HUES48 (cell line): Measurements from ENCODE around the gene DGKI.

Experiments used
- H3K27ac ChIP-seq: one replicate; pipeline ENCODE4 v1.7.0; 2013; ENCODE audit warnings: low read depth, low read length, inconsistent platforms
- H3K27me3 ChIP-seq: 2 replicates; pipeline ENCODE4 v1.6.1; 2013; ENCODE audit warnings: mild to moderate bottlenecking, low read length; ENCODE audit not compliant: control insufficient read depth, insufficient read depth
- H3K36me3 ChIP-seq: 2 replicates; pipeline ENCODE4 v1.6.1; 2013; ENCODE audit warnings: low read length; ENCODE audit not compliant: control insufficient read depth, insufficient read depth
- H3K4me1 ChIP-seq: 2 replicates; pipeline ENCODE4 v1.6.1; 2013; ENCODE audit warnings: mild to moderate bottlenecking, low read length; ENCODE audit not compliant: control insufficient read depth, insufficient read depth
- H3K4me3 ChIP-seq: 2 replicates; pipeline ENCODE4 v1.5.1; 2013; ENCODE audit warnings: mild to moderate bottlenecking, low read depth, low read length
- H3K9ac ChIP-seq: 2 replicates; pipeline ENCODE4 v1.6.1; 2013; ENCODE audit warnings: mild to moderate bottlenecking, low read depth, low read length, moderate library complexity
- H3K9me3 ChIP-seq: 2 replicates; pipeline ENCODE4 v1.6.1; 2013; ENCODE audit warnings: low read length; ENCODE audit not compliant: control insufficient read depth, insufficient read depth

Gene DGKI

GRCh38 chr7:137846827-137847567 is at the start of gene DGKI:
Gene DGKI, minus strand, starts transcription at chr7:137846974.
- no peak within 1 kb of the TSS for H3K27ac ChIP-seq
- H3K9me3 ChIP-seq: no peaks in the 10 kb centered on the region
- no peaks in the 10 kb centered on the region for H3K36me3 ChIP-seq
- peaks cover 17% of the 10 kb centered on the region; the same call in 1 of the 2 replicates for H3K4me1 ChIP-seq
- H3K9ac ChIP-seq: no peak within 1 kb of the TSS
- peak within 1 kb of the TSS; percentile 65 for H3K4me3 ChIP-seq
- peaks cover 53% of the 10 kb centered on the region for H3K27me3 ChIP-seq

GRCh38 chr7:137895301-137896221 is 48.8 kb upstream of the DGKI start:
- no peaks in the 10 kb centered on the region for H3K27me3 ChIP-seq
- no peak overlapping the region for H3K27ac ChIP-seq
- peaks cover 65% of the 10 kb centered on the region for H3K36me3 ChIP-seq
- peaks cover 10% of the 10 kb centered on the region for H3K4me1 ChIP-seq
- no peaks in the 10 kb centered on the region for H3K9me3 ChIP-seq
- no peak overlapping the region for H3K9ac ChIP-seq
- H3K4me3 ChIP-seq: no peak overlapping the region

- Histone ChIP-seq H3K9me3 (no peaks in the 10 kb centered on the region), H3K4me3 (no peak overlapping the region), H3K27me3 (no peaks in the 10 kb centered on the region), H3K27ac (no peak overlapping the region), H3K9ac (no peak overlapping the region), H3K4me1 (no peaks in the 10 kb centered on the region), H3K36me3 (peaks cover 60% of the 10 kb centered on the region)
Measured at GRCh38 chr7:137893143-137893742, 46.5 kb upstream of the DGKI start.

- Histone ChIP-seq H3K36me3 (peaks cover 45% of the 10 kb centered on the region), H3K27me3 (no peaks in the 10 kb centered on the region), H3K4me1 (peaks cover 12% of the 10 kb centered on the region), H3K27ac (no peak overlapping the region), H3K4me3 (no peak overlapping the region), H3K9me3 (no peaks in the 10 kb centered on the region), H3K9ac (no peak overlapping the region)
Measured at GRCh38 chr7:137891016-137891655, 44.4 kb upstream of the DGKI start.

- H3K4me3 ChIP-seq: no peak overlapping the region
- H3K27me3 ChIP-seq: no peaks in the 10 kb centered on the region
- H3K9ac ChIP-seq: no peak overlapping the region
- H3K4me1 ChIP-seq: peaks cover 16% of the 10 kb centered on the region
- H3K27ac ChIP-seq: no peak overlapping the region
- peaks cover 39% of the 10 kb centered on the region for H3K36me3 ChIP-seq
- no peaks in the 10 kb centered on the region for H3K9me3 ChIP-seq
Measured at GRCh38 chr7:137890449-137890921, 43.7 kb upstream of the DGKI start.

GRCh38 chr7:137888241-137888640 is 41.5 kb upstream of the DGKI start:
- H3K36me3 ChIP-seq: peaks cover 38% of the 10 kb centered on the region; the same call in 1 of the 2 replicates
- H3K4me1 ChIP-seq: peaks cover 16% of the 10 kb centered on the region

GRCh38 chr7:137886746-137887145 is 40.0 kb upstream of the DGKI start:
- H3K36me3 ChIP-seq: peaks cover 43% of the 10 kb centered on the region
- peaks cover 21% of the 10 kb centered on the region for H3K4me1 ChIP-seq
- H3K9me3 ChIP-seq: 0 out of 2 replicates have a peak, but pooled peaks cover 5% of the 10 kb centered on the region
- peak overlapping the region; percentile 67 for H3K27ac ChIP-seq
- no peak overlapping the region for H3K9ac ChIP-seq
- no peak overlapping the region for H3K4me3 ChIP-seq
- no peaks in the 10 kb centered on the region for H3K27me3 ChIP-seq

More at GRCh38 chr7:137888241-137888640, 41.5 kb upstream of the DGKI start:
- Histone ChIP-seq H3K27me3 (no peaks in the 10 kb centered on the region), H3K27ac (no peak overlapping the region), H3K4me3 (no peak overlapping the region), H3K9ac (no peak overlapping the region), H3K9me3 (no peaks in the 10 kb centered on the region)

GRCh38 chr7:137886281-137886680 is 39.5 kb upstream of the DGKI start:
- Histone ChIP-seq H3K36me3 (peaks cover 48% of the 10 kb centered on the region), H3K4me3 (no peak overlapping the region), H3K9ac (no peak overlapping the region), H3K27me3 (no peaks in the 10 kb centered on the region), H3K9me3 (0 out of 2 replicates have a peak, but pooled peaks cover 5% of the 10 kb centered on the region), H3K4me1 (peaks cover 22% of the 10 kb centered on the region), H3K27ac (peak overlapping the region; percentile 67)

GRCh38 chr7:137885678-137886077 is 38.9 kb upstream of the DGKI start:
- Histone ChIP-seq H3K36me3 (peaks cover 43% of the 10 kb centered on the region), H3K4me3 (no peak overlapping the region), H3K9me3 (0 out of 2 replicates have a peak, but pooled peaks cover 5% of the 10 kb centered on the region), H3K27ac (peak overlapping the region; percentile 12), H3K9ac (no peak overlapping the region), H3K4me1 (peaks cover 22% of the 10 kb centered on the region), H3K27me3 (no peaks in the 10 kb centered on the region)

GRCh38 chr7:137882806-137883205 is 36.0 kb upstream of the DGKI start:
- no peak overlapping the region for H3K9ac ChIP-seq
- H3K27ac ChIP-seq: no peak overlapping the region
- 0 out of 2 replicates have a peak, but pooled peaks cover 5% of the 10 kb centered on the region for H3K9me3 ChIP-seq
- peaks cover 45% of the 10 kb centered on the region for H3K36me3 ChIP-seq
- H3K4me3 ChIP-seq: no peak overlapping the region
- no peaks in the 10 kb centered on the region for H3K27me3 ChIP-seq
- H3K4me1 ChIP-seq: peaks cover 50% of the 10 kb centered on the region
